RPMI7951 (cell line): ENCODE results near the gene STX16. TPM values are rescaled to one million over a fixed set of nuclear protein-coding genes. Genes with fewer than 3 reads are reported as not detected.

Experiments used
- DNase-seq: peaks from one replicate; pipeline ENCODE4 v3.0.0-alpha.2; 2012; ENCODE audit warnings: low read depth
- total RNA-seq: library from RNA; depleted of rRNA; stranded (reverse); fragments of >200 nt; shearing (Covaris generic); gene quantifications from 2 replicates; pipeline ENCODE4 v1.2.3, GENCODE V29; 2014

STX16 gene
- total RNA-seq, 1 experiment from 2014 or later: 12.5 TPM

DNA sequence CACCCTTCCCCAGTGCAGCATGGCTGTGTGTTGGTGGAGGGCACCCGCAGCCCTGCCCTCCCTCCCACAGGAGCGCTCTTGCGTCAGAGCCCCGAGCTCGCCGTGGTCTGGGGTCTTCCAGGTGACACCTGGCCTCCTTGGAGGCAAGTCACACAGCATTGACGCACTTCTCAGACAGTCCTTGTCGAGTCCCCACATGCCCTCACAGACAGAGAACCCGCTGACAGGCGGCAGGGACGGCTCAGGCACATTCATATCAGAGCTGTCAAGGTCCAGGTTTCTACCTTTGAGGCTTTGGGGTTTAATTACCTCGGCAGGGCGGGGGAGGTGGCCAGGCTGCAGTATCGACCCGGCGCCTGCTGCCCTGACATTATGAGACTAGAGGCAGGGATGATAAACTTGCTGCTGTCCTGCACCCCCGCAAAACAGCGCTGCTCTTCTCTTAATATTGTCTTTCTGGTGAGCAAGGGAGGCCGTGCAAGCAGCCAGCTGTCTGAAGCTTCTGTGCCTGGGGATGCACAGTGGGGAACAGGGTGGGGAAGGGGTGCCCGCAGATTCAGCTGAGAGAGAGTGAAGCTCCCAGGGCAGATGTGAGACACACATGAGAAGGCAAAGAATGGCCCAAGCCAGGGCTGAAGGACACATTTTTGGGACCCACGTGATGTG is 46.3 kb downstream of the STX16 start:
- no peak for DNase-seq

DNA sequence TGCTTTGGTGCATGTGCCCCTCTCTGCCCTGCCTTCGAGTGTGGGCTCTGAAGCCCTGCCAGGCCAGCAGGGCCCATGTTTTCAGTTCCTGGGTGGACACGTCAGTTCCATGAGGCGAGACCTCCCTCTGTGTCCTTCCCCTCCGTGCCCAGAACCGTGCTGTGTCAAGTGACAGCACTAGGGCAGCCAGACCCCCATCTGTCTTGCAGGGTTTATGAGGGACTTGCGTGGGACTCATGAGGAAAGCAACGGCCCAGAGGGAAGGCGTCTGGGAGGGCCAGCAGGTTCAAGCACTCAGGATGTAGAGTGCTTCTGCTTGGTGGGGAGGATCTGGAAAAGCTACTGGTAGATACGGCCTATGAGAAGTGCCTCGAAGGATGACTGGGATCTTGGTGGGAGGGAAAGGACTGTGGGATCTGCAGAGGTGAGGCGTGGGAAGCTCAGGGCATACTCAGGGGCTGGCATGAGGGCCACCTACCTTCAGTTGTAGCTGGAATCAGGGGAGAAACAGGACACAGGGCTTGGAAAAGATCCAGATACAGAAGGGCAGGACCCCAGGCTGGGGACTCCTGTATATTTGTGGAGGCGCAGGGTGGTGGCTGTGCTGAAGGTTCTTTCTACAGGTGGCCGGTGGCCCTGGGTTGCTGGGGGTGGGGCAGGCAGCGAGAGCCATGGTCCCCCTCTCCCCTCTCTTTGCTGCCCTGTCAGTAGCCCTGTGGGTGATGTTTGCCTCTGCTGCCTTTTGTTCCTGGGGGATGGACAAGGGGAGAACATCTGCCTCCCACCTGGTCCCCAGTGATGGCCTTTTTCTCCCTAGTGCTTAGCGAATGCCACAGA is 47.0 kb downstream of the STX16 start:
- DNase-seq: no peak

DNA sequence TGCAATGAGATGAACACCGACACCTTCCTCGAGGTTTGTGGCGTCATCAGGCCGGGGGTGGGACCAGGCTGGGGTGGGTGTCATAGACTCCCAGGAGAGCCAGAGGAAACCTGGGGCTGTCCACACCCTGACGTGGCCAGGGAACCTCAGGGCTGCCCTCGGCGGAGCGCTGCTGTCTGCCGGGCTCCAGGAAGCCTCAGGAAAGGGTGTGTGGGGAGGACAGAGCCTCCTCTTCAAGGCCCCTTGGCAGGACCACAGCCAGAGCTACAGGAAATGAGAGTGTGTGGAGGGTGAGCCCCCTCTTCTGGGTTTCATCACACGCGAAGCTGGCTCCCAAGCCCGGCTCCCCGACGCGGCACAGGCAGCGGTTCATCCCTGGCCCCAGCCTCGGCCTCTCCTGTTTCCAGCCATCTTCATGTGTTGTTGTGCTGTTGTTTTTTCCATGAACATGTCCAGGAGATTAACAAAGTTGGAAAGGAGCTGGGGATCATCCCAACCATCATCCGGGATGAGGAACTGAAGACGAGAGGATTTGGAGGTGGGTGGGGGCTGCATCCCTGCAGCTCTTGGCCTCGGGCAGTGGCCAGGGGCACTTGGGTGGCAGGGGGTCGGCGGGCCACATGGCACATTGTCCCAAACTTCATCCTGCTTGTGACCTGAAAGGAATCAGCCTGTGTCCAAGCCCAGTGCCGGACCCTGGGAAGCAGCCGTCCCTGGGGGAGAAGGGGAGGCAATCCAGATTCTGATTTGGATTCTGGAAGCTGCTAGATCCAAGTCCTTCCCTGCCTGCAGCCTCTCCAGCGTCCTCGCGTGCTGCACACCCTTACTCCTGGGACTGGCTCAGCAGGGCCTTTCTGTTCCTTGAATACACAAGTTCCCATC is 47.9 kb downstream of the STX16 start:
- no peak for DNase-seq

- DNase-seq: no peak
Observed at GRCh38 chr20:58699623-58700107, 48.6 kb downstream of the STX16 start.

- no peak for DNase-seq
Observed at GRCh38 chr20:58700121-58700821, 49.2 kb downstream of the STX16 start.

- no peak for DNase-seq
Observed at GRCh38 chr20:58700823-58701222, 49.7 kb downstream of the STX16 start.

DNA sequence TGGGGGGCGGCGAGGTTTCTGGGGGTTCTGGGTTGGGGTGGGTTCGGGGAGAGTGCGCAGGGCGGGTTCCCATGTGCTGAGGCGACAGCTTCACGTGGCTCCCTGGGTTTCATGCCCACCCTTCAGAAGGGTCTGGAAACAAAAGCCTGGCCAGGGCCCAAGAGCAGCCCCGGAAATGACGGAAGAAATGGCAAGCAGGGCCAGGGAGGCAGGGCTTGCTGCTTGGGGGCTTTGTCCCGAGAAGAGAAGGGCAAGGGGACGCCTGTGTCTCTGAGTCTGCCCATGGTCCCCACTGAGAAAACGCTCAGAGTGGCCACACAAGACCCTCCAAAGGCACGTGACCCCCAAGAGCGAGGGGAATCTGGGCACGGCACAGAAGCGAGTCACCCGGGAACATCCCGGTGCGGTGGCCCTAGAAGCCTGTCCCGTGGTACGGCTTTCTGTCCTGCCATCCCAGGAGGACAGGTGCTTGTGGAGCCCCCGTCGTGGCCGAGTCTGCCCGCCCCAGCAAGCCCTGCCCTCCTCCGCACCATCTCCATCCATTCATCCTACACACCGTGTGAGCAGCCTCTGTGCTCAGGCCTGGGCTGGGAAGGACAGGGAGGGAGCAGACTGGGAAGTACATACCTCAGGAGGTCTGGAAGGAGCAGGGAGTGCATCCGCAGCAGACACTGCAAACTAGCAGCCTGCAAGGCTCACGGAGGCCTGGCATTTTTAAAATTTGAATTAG is 50.5 kb downstream of the STX16 start:
- no peak for DNase-seq

DNA sequence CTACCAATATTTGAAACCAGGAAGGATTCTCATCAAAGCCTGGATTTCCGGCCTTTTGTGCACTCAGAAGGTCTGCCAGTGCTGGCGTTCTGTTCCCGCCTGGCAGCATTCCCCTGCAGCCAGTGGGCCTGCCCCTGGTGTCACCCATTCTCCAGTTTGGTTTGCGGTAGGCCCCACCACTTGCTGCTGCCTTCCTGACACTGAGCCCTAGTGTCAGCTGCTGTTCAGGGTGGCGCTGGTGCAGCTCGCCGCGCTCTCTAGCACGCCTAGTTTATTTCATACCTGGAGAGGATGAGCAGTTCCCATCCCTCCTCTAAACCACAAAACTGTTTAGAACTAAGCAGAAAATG is 51.1 kb downstream of the STX16 start:
- no peak for DNase-seq

DNA sequence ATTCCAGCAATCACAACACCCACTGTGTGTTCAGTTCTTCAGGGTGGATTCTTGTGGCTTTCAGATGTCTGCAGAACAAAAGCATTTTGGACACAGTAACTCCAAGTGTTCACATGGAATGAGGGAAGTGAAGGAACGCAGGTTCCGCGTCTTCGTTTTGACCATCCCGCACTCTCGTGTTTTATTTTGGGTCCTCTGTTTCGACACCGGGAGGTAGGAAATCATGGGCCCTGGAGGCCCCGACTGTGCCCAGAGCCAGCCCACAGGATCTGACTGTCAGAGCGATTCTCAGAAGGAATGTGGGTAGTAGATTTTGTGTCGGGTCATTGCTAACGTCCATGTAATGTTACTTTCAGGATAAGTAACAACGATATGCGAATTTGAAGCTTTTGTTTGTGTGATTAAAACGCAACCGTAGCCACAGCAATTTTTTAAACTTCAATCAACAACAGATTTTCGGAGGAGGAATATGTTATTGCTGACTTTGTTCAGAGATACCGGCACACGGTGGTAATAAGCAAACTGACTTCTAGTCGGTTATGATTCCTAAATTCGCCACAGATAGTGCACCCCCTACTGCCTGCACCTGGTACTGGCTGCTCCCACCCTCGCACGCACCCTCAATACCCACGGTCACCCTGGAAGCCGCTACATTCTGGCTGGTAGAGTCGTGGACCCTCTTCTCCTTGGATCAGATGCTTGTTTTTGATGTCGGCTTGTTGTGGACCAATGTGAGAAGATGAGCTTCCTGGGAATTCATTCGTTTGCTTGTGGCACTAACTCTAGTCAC is 52.0 kb downstream of the STX16 start:
- DNase-seq: no peak

DNA sequence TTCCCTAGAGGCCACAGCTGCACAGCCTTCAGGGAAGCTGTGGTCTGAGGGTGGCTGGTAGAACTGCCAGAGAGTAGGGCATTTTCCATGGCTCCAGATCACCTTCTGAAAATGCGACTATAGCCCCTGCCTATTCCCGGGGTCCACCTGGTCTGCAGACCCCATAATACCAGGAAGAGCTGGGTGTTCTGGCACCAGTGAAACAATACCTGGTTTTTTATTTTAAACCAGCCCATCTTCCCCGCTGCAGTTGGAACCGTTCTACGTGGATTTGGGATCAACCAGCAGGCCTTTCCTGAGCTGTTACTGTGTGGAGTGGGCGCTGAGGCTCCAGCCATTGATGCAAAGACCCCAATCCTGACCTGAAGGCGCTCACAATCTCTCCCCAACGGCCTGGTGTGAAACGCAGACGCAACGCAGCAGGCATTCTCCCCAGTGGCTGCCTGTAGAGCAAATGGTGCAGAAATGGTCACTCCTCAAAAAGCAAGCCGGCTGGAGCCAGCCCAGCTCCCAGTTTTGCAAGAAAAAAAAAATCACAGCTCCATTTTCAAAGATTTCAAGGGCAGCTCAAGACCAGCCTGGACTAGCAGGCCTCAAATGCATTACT is 52.8 kb downstream of the STX16 start:
- no peak for DNase-seq

GRCh38 chr20:58705208-58705926 is 54.3 kb downstream of the STX16 start:
- no peak for DNase-seq

DNA sequence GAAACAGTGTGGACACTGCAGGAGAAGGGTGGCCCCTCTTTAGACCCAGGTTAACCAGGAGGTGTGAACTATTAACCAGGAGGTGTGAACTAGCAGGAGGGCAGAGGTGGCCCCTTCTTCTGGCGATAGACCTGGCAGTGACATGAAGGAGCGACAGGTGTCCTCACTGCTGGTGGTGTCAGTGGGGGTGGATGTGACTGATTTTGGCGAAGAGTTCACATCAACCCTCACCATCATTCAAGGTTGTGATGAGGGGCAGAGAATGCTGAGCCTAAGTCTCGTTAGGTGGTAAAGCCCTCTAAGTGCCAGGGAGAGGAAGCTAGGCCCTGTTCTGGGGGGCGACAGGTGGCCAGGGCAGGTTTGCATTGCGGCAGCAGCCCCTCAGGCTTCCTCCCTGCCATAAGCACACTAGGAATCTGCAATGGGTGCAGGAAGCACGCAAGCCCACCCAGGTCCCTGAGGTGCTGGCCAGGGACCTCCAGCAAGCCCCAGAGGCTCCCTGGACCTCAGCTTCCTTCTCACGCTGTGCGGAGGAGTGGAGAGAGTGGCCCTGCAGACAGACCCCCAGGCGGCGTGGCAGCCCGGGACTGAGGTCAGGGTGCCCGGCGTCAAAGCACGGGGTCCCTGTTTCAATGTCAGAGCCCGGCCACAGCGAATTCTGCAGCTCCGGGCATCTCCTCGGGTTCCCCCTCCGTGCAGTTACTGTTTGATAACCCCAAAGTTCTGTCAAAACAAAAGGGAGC is 55.2 kb downstream of the STX16 start:
- DNase-seq: no peak

DNA sequence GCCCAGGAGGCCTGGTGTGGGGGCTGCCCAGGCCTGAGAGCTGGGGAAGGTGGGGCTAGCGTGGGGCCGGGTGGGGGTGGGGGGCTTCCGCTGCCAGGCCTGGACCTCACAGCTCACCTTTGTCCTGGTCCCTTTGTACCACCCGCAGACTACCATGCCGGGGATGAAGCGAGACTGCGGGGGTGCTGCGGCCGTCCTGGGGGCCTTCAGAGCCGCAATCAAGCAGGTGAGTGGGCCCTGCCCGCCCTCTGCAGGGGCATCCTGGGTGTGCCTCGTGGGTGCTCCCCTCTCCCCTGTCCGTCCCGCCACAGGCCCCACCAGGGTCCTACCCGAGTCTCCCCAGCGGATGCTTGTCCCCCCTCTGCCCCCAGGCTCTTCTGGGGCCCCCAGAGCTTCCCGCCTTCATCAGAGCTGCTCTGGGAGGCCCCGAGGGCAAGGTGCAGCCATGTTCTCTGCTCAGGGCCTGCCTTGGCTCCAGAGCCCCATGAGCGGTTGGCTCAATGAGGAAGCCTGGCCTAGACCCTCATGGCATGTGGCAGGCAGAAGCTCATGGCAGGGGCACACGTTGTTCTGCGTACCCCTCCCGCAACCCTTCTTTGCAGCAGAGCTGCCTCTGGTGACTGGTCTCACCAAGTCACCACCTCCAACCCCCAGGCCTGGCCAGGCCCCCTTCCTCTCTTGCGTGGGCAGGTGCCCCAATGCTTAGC is 56.0 kb downstream of the STX16 start:
- DNase-seq: no peak

GRCh38 chr20:58707770-58708169 is 56.7 kb downstream of the STX16 start:
- DNase-seq: no peak

GRCh38 chr20:58708246-58708931 is 57.3 kb downstream of the STX16 start:
- DNase-seq: no peak

GRCh38 chr20:58709013-58709702 is 58.1 kb downstream of the STX16 start:
- DNase-seq: no peak

DNA sequence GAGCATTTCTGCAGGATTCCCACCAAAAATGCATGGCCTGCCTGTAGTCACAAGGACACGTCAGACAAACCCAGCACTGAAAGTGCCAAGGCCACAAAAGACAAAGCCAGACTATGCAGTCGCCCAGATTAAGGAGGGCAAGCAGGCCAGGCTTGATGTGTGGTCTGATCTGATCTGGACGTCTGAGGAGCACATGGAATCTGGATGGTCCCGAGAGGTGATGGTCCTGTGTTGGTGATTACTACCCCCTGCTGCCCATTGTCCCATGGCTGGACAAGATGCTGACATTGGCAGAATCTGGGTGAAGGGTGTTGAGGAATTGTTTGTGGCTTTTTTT is 58.6 kb downstream of the STX16 start:
- DNase-seq: no peak
